ENCODE results near the gene IFNA7.
"Not testable (repeated sequence)": the region's sequence is repeated elsewhere in the genome, so short reads cannot be mapped to it uniquely, and the experiment has no call there.

Gene IFNA7

GRCh38 chr9:21202105-21202504, at the start of gene IFNA7:
Gene IFNA7 (minus strand): TSS chr9:21202205. CDS start chr9:21202165, 40 bp downstream.
- DNase-seq, result not testable (repeated sequence)

GRCh38 chr9:21251638-21252037, 49.6 kb upstream of the IFNA7 start:
- no peak for DNase-seq

- DNase-seq, result no peak
Measured at GRCh38 chr9:21251190-21251589, 49.2 kb upstream of the IFNA7 start.

GRCh38 chr9:21244836-21245235, 42.8 kb upstream of the IFNA7 start:
- no peak for DNase-seq

- DNase-seq, result no peak
Measured at GRCh38 chr9:21239911-21240310, 37.9 kb upstream of the IFNA7 start, which contains the start of gene IFNA14. Gene IFNA14 (minus strand): TSS chr9:21240005. CDS start chr9:21239935, 70 bp downstream.

GRCh38 chr9:21236360-21236714, 34.3 kb upstream of the IFNA7 start:
- not testable (repeated sequence) for DNase-seq

- not testable (repeated sequence) for DNase-seq
Measured at GRCh38 chr9:21235468-21236359, 33.7 kb upstream of the IFNA7 start.

- DNase-seq, result no peak
Measured at GRCh38 chr9:21234153-21234687, 32.2 kb upstream of the IFNA7 start.

GRCh38 chr9:21233258-21233657, 31.3 kb upstream of the IFNA7 start:
- DNase-seq, result no peak

GRCh38 chr9:21228122-21228521, 26.1 kb upstream of the IFNA7 start, which contains the start of gene IFNA17:
Gene IFNA17 (minus strand): TSS chr9:21228222. CDS start chr9:21228173, 49 bp downstream.
- DNase-seq, result no peak

GRCh38 chr9:21217211-21217610, 15.2 kb upstream of the IFNA7 start, which contains the start of gene IFNA16:
Gene IFNA16 (minus strand): TSS chr9:21217311. CDS start chr9:21217305, 6 bp downstream.
- DNase-seq, result not testable (repeated sequence)

GRCh38 chr9:21213411-21214326, 11.7 kb upstream of the IFNA7 start:
- not testable (repeated sequence) for DNase-seq

GRCh38 chr9:21212160-21212559, 10.2 kb upstream of the IFNA7 start:
- DNase-seq, result not testable (repeated sequence)

- DNase-seq, result not testable (repeated sequence)
Measured at GRCh38 chr9:21210782-21211181, 8.8 kb upstream of the IFNA7 start.

GRCh38 chr9:21210311-21210710, 8.3 kb upstream of the IFNA7 start:
- DNase-seq, result no peak

GRCh38 chr9:21207043-21207442, 5.0 kb upstream of the IFNA7 start, which contains the start of gene IFNA10:
Gene IFNA10 (minus strand): TSS chr9:21207143. CDS start chr9:21207097, 46 bp downstream.
- not testable (repeated sequence) for DNase-seq

- DNase-seq, result no peak
Measured at GRCh38 chr9:21205204-21205603, 3.2 kb upstream of the IFNA7 start.

GRCh38 chr9:21194867-21195776, 6.9 kb downstream of the IFNA7 start:
- DNase-seq, result not testable (repeated sequence)

- DNase-seq, result not testable (repeated sequence)
Measured at GRCh38 chr9:21187487-21187886, 14.5 kb downstream of the IFNA7 start, which contains the start of gene IFNA4. Gene IFNA4 (minus strand): TSS chr9:21187587. CDS start chr9:21187531, 56 bp downstream.

- not testable (repeated sequence) for DNase-seq
Measured at GRCh38 chr9:21182810-21183736, 18.9 kb downstream of the IFNA7 start.
